SKM-1 treated with dmso at 0.1 percent for 144 hours (cell line): ENCODE results near the gene RANBP17.
A peak's percentile ranks its signal among the peaks of the same experiment; 100 is the strongest.

ENCODE experiments used
- DNase-seq: peaks from one replicate; lab custom pipeline; 2025; ENCODE audit not compliant: unreplicated experiment; lab: John Stamatoyannopoulos, UW

Gene RANBP17

GRCh38 chr5:171080186-171080938 is 218.5 kb downstream of the RANBP17 start:
- no peak for DNase-seq

- no peak for DNase-seq
Measured at GRCh38 chr5:171081319-171081718, 219.5 kb downstream of the RANBP17 start.

- no peak for DNase-seq
Measured at GRCh38 chr5:171092194-171092593, 230.4 kb downstream of the RANBP17 start.

- DNase-seq = no peak
Measured at GRCh38 chr5:171093598-171093997, 231.8 kb downstream of the RANBP17 start.

- DNase-seq = no peak
Measured at GRCh38 chr5:171094356-171094755, 232.5 kb downstream of the RANBP17 start.

- DNase-seq = no peak
Measured at GRCh38 chr5:171102877-171103610, 241.2 kb downstream of the RANBP17 start.

- no peak for DNase-seq
Measured at GRCh38 chr5:171107669-171108068, 245.9 kb downstream of the RANBP17 start.

- DNase-seq = no peak
Measured at GRCh38 chr5:171115519-171115918, 253.7 kb downstream of the RANBP17 start.

- no peak for DNase-seq
Measured at GRCh38 chr5:171116719-171117118, 254.9 kb downstream of the RANBP17 start.

- DNase-seq = no peak
Measured at GRCh38 chr5:171120986-171121622, 259.3 kb downstream of the RANBP17 start.

GRCh38 chr5:171121638-171122037 is 259.8 kb downstream of the RANBP17 start:
- no peak for DNase-seq

GRCh38 chr5:171122372-171122771 is 260.6 kb downstream of the RANBP17 start:
- peak; percentile 20 for DNase-seq

GRCh38 chr5:171123417-171123816 is 261.6 kb downstream of the RANBP17 start:
- DNase-seq = no peak

- DNase-seq = no peak
Measured at GRCh38 chr5:171127314-171127713, 265.5 kb downstream of the RANBP17 start.

- DNase-seq = no peak
Measured at GRCh38 chr5:171128136-171128535, 266.3 kb downstream of the RANBP17 start.

- DNase-seq = no peak
Measured at GRCh38 chr5:171129308-171129707, 267.5 kb downstream of the RANBP17 start.

GRCh38 chr5:171131497-171131896 is 269.7 kb downstream of the RANBP17 start:
- DNase-seq = no peak

GRCh38 chr5:171137768-171138525 is 276.1 kb downstream of the RANBP17 start:
- no peak for DNase-seq

- DNase-seq = no peak
Measured at GRCh38 chr5:171139227-171139626, 277.4 kb downstream of the RANBP17 start.

- no peak for DNase-seq
Measured at GRCh38 chr5:171142617-171143016, 280.8 kb downstream of the RANBP17 start.

- DNase-seq = no peak
Measured at GRCh38 chr5:171143171-171143570, 281.4 kb downstream of the RANBP17 start.
